Breast epithelium (tissue), 3 donors: Measurements from ENCODE around the gene MAGEA12.
"Not testable (repeated sequence)": the region's sequence is repeated elsewhere in the genome, so short reads cannot be mapped to it uniquely, and the experiment has no call there.

Experiments
- POLR2A ChIP-seq: fragments of 450-650 bp; IDR thresholded peaks from one replicate; pipeline ENCODE4 v1.6.1; 2016; ENCODE audit warnings: antibody characterized with exemption, mild to moderate bottlenecking, moderate library complexity
- TF ChIP-seq, protein P1 (sequence below), 3 donors: fragments of 450-650 bp; IDR thresholded peaks; one replicate each; pipeline ENCODE4 v1.5.1; 2016 to 2017; ENCODE audit warnings: antibody characterized with exemption in 3 of 3, mild to moderate bottlenecking in 3 of 3, moderate library complexity in 3 of 3

DNA sequence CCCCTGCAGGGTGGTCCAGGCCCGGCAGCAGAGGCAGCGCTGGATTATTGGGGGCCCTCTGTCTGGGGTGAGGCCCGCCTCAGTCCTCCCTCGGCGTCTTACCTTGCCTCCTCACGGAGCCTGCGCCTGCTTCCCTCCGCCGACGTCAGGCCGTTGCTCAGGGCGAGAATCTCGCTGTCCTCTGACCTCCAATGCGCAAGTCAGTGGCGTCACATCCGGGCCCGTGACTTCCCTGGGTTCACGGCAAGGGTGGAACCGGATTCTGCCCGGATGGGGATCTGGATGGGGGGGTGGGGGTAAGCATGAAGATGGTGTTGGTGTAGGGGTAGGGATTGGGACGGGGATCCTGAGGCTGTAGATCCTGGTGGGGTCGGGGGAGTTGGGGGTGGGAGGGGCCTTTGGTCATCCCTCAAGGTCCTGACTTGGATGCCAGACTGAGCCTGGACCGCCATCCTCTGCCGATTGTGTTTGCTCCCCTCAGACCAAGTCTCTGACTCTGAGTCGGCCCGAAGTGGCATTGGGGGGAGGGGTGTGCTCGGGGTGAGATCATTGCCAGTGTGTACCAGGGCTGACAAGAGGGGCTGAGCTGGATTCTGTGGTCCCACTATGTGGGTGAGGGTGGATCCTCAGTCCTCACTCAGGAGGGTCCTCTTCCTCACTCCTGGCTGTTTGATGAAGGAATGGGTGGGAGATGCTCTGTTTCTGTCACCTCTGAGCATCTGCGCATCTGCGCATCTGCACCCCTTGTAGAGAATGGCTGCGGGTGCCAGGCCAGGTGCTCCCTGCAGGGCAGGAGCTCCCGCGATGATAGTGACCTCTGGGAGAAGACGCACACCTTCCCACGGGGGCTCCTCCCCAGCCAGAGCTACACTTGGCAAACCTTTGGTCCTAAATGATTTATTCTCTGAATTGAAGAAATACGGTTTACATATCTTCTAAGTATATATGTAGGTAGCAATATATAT, 20.4 kb downstream of the MAGEA12 start, which contains the start of gene MAGEA2:
- TF ChIP-seq POLR2A: not testable (repeated sequence)
- TF ChIP-seq, protein P1, sequence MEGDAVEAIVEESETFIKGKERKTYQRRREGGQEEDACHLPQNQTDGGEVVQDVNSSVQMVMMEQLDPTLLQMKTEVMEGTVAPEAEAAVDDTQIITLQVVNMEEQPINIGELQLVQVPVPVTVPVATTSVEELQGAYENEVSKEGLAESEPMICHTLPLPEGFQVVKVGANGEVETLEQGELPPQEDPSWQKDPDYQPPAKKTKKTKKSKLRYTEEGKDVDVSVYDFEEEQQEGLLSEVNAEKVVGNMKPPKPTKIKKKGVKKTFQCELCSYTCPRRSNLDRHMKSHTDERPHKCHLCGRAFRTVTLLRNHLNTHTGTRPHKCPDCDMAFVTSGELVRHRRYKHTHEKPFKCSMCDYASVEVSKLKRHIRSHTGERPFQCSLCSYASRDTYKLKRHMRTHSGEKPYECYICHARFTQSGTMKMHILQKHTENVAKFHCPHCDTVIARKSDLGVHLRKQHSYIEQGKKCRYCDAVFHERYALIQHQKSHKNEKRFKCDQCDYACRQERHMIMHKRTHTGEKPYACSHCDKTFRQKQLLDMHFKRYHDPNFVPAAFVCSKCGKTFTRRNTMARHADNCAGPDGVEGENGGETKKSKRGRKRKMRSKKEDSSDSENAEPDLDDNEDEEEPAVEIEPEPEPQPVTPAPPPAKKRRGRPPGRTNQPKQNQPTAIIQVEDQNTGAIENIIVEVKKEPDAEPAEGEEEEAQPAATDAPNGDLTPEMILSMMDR (IDR thresholded peaks at IDR 0.05): not testable (repeated sequence)
